Measurements from ENCODE around the gene USP1.

- TF ChIP-seq CTCF (IDR thresholded peaks at IDR 0.05) (no peak), EP300 (IDR thresholded peaks at IDR 0.05) (no peak), POLR2A (IDR thresholded peaks at IDR 0.05) (no peak)
Measured at GRCh38 chr1:62439652-62440371, 3.0 kb downstream of the USP1 start.

All from tibial nerve (tissue), 4 donors.